ENCODE data around the gene BHLHE40. TPM values are rescaled to one million over a fixed set of nuclear protein-coding genes. Genes with fewer than 3 reads are reported as not detected.

Gene BHLHE40
- total and polyA plus RNA-seq, 10 of the 15 experiments (the other 5 are each of a cell fraction or from before 2014, with no cell fraction given), result 25.2 to 106 (median 51.4) TPM

GRCh38 chr3:5019411-5020241, 40.4 kb downstream of the BHLHE40 start:
- 84% methylated on average over 19 of the region's 19 CpGs for WGBS (ENCODE audit: insufficient coverage, insufficient replicate concordance, low lambda C conversion rate, missing lambda C conversion rate)
- no peak overlapping the region for H2AFZ ChIP-seq (ENCODE audit: control insufficient read depth, low read depth, low read length)

More at GRCh38 chr3:5019411-5020241, 40.4 kb downstream of the BHLHE40 start:
- H4K20me1 ChIP-seq (ENCODE audit: control insufficient read depth, insufficient read depth), result no peaks in the 10 kb centered on the region
- no peaks in the 10 kb centered on the region for H3K27me3 ChIP-seq (replicated peaks in 1 of 2; ENCODE audit: control insufficient read depth in 2 of 2, insufficient read depth in 2 of 2, low read length in 1 of 2)
- H3K4me2 ChIP-seq (ENCODE audit: control insufficient read depth, insufficient read depth), result no peak overlapping the region
- no peak overlapping the region for H3K9ac ChIP-seq (ENCODE audit: control insufficient read depth, insufficient read depth, low read length)
- H3K4me1 ChIP-seq (ENCODE audit: control insufficient read depth, insufficient read depth, low read length), result peaks cover 47% of the 10 kb centered on the region
- ATAC-seq (no peak), DNase-seq (ENCODE audit: low read depth, low spot score) (no peak), FAIRE-seq (no peak)
- H3K27ac ChIP-seq (ENCODE audit: control insufficient read depth, insufficient read depth), result no peak overlapping the region
- ChIA-PET POLR2A (no interaction called here), SMC1A (ENCODE audit: uncharacterized antibody, unreplicated experiment) (interaction anchor here (0.9 to 9.2 kb wide), 7 partner anchors 7 to 41 kb away, joined by 3 to 84 read pairs (median 4); partner anchors contain the start of gene BHLHE40), CTCF (no interaction called here), RAD21 (ENCODE audit: unreplicated experiment) (interaction anchor here (2.1 to 16.6 kb wide), 2 partner anchors 12 to 37 kb away, joined by 7 to 421 read pairs; partner anchors contain the start of gene BHLHE40)
- no peaks in the 10 kb centered on the region for H3K79me2 ChIP-seq (ENCODE audit: control insufficient read depth, insufficient read depth, low read length)
- H3K9me3 ChIP-seq (replicated peaks; ENCODE audit: control insufficient read depth, insufficient read depth, low read length), result peaks cover 2% of the 10 kb centered on the region; the same call in 2 of the 3 replicates
- H3K4me3 ChIP-seq, result no peak overlapping the region
- TF ChIP-seq HDAC2 (IDR thresholded peaks at IDR 0.05) (no peak), SREBF1 (IDR thresholded peaks at IDR 0.05; ENCODE audit: low read length) (no peak), EP300 (IDR thresholded peaks at IDR 0.05; ENCODE audit: borderline replicate concordance in 1 of 2, control insufficient read depth in 1 of 2, low read depth in 2 of 2, low read length in 2 of 2) (no peak), MTA2 (IDR thresholded peaks at IDR 0.05; ENCODE audit: low read depth) (no peak), TARDBP (IDR thresholded peaks at IDR 0.05; ENCODE audit: borderline replicate concordance) (no peak), ZNF592 (IDR thresholded peaks at IDR 0.05) (no peak), CREM (IDR thresholded peaks at IDR 0.05; ENCODE audit: low read depth) (no peak), HCFC1 (IDR thresholded peaks at IDR 0.05; ENCODE audit: low read length) (no peak), MXI1 (IDR thresholded peaks at IDR 0.05; ENCODE audit: low read depth, low read length) (no peak), JUND (IDR thresholded peaks at IDR 0.05; ENCODE audit: low read depth, low read length) (no peak), POU2F2 (IDR thresholded peaks at IDR 0.05; ENCODE audit: borderline replicate concordance, low read depth, low read length) (no peak), RCOR1 (conservative IDR thresholded peaks at IDR 0.05; ENCODE audit: low read depth, low read length) (no peak), ELK1 (IDR thresholded peaks at IDR 0.05; ENCODE audit: low read depth, low read length) (no peak), ZBED1 (IDR thresholded peaks at IDR 0.05; ENCODE audit: borderline replicate concordance) (no peak), ZBTB4 (CRISPR knock-in tag; IDR thresholded peaks at IDR 0.05) (no peak), TCF7 (IDR thresholded peaks at IDR 0.05; ENCODE audit: borderline replicate concordance) (no peak)
- intact Hi-C loops (cut with micrococcal nuclease; ENCODE audit: unreplicated experiment) (loop anchor here (10.0 kb wide), 1 partner anchor 175 kb away; no protein-coding TSS in a partner anchor), in situ Hi-C loops (cut with MboI) (no loop called here)
- H3K36me3 ChIP-seq (ENCODE audit: control insufficient read depth in 2 of 2, insufficient read depth in 2 of 2, low read length in 1 of 2), result no peaks in the 10 kb centered on the region
- BruUV-seq (replicated peaks), result no TSS peak

All from GM12878 (cell line).